ENCODE results near the gene PTPRN2.

GRCh38 chr7:158527495-158527894, 60.1 kb downstream of the PTPRN2 start:
- no peak for TF ChIP-seq CTCF (conservative IDR thresholded peaks at IDR 0.05)
- no peak for TF ChIP-seq EZH2 (IDR thresholded peaks at IDR 0.05; ENCODE audit: low read depth)

Measured in PC-9 (cell line).